A549 (cell line): ENCODE measurements around the gene NTRK3.

Experiments
- CEBPB ChIP-seq, 2 experiments: fragments of >200 bp in 1 of 2; sonication (Bioruptor Twin) in 1 of 2; formaldehyde crosslinking in 1 of 2; IDR thresholded peaks; 2 replicates each; pipeline ENCODE4 v1.6.1; 2012 to 2016
- EP300 ChIP-seq, 2 experiments: fragments of >200 bp; sonication (Bioruptor Twin); formaldehyde crosslinking; IDR thresholded peaks; 2 replicates in 1 of 2; 3 replicates in 1 of 2; pipeline ENCODE4 v1.6.1; 2016 to 2017
- HOXB13 ChIP-seq: fragments of 250-450 bp; sonication (Bioruptor Pico); IDR thresholded peaks from 2 replicates; pipeline ENCODE4 v1.5.0; 2020; ENCODE audit warnings: low read depth, mild to moderate bottlenecking, moderate library complexity
- POLR2A ChIP-seq: IDR thresholded peaks from 2 replicates; pipeline ENCODE4 v1.6.1; 2012; ENCODE audit warnings: mild to moderate bottlenecking, low read length
- ZNF302 ChIP-seq: fragments of 250-450 bp; sonication (Bioruptor Pico); IDR thresholded peaks from 2 replicates; pipeline ENCODE4 v1.9.0; 2021; ENCODE audit warnings: inconsistent platforms, mild to moderate bottlenecking, moderate library complexity
- TF ChIP-seq, protein P1 (sequence below): fragments of >200 bp; sonication (Bioruptor Twin); formaldehyde crosslinking; IDR thresholded peaks from 3 replicates; pipeline ENCODE4 v1.5.1; 2016
- TF ChIP-seq, protein P2 (sequence below): fragments of >200 bp; sonication (Bioruptor Twin); formaldehyde crosslinking; IDR thresholded peaks from 3 replicates; pipeline ENCODE4 v1.6.1; 2016
- TF ChIP-seq, protein P3 (sequence below): fragments of 450-650 bp; IDR thresholded peaks from 2 replicates; pipeline ENCODE4 v1.6.1; 2014; ENCODE audit warnings: antibody characterized with exemption

DNA sequence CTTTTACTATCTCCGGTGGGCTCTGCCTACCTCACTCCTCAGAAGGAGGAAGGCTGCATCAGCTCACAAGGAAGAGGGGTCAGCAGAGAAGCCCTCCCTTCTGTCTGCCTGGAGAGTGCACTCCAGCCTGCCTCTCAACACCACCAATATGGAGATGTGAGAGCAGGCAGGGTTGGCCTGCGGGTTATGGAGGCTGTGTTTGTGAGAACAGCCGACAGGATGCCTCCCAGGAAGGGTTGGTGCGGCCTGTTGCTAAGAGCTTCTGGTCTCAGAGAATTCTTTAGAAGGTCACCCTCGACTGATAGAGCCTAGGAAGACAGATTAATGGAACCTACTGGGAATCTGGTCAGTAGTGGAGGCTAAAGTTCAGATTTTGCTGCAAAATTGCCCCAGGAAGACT is 326.1 kb downstream of the NTRK3 start:
- TF ChIP-seq, protein P1, sequence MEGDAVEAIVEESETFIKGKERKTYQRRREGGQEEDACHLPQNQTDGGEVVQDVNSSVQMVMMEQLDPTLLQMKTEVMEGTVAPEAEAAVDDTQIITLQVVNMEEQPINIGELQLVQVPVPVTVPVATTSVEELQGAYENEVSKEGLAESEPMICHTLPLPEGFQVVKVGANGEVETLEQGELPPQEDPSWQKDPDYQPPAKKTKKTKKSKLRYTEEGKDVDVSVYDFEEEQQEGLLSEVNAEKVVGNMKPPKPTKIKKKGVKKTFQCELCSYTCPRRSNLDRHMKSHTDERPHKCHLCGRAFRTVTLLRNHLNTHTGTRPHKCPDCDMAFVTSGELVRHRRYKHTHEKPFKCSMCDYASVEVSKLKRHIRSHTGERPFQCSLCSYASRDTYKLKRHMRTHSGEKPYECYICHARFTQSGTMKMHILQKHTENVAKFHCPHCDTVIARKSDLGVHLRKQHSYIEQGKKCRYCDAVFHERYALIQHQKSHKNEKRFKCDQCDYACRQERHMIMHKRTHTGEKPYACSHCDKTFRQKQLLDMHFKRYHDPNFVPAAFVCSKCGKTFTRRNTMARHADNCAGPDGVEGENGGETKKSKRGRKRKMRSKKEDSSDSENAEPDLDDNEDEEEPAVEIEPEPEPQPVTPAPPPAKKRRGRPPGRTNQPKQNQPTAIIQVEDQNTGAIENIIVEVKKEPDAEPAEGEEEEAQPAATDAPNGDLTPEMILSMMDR: no peak
- TF ChIP-seq EP300 (IDR thresholded peaks at IDR 0.05): no peak
- no peak for TF ChIP-seq POLR2A
- TF ChIP-seq HOXB13 (CRISPR knock-in tag): no peak
- TF ChIP-seq, protein P2, sequence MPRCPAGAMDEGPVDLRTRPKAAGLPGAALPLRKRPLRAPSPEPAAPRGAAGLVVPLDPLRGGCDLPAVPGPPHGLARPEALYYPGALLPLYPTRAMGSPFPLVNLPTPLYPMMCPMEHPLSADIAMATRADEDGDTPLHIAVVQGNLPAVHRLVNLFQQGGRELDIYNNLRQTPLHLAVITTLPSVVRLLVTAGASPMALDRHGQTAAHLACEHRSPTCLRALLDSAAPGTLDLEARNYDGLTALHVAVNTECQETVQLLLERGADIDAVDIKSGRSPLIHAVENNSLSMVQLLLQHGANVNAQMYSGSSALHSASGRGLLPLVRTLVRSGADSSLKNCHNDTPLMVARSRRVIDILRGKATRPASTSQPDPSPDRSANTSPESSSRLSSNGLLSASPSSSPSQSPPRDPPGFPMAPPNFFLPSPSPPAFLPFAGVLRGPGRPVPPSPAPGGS: no peak
- TF ChIP-seq CEBPB (IDR thresholded peaks at IDR 0.05): no peak
- TF ChIP-seq ZNF302 (CRISPR knock-in tag): no peak
- TF ChIP-seq, protein P3, sequence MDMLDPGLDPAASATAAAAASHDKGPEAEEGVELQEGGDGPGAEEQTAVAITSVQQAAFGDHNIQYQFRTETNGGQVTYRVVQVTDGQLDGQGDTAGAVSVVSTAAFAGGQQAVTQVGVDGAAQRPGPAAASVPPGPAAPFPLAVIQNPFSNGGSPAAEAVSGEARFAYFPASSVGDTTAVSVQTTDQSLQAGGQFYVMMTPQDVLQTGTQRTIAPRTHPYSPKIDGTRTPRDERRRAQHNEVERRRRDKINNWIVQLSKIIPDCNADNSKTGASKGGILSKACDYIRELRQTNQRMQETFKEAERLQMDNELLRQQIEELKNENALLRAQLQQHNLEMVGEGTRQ: no peak
